WTC11 (cell line): ENCODE data around the gene WBP2.

Experiments
- CREM ChIP-seq: sonication (generic); formaldehyde crosslinking; IDR thresholded peaks from 2 replicates; pipeline ENCODE4 v1.8.1; 2022; ENCODE audit warnings: mild to moderate bottlenecking, missing genetic modification reagents, moderate library complexity
- CTCF ChIP-seq: fragments of 200-600 bp; IDR thresholded peaks from 2 replicates; pipeline ENCODE4 v1.8.0; 2022; ENCODE audit warnings: antibody characterized with exemption
- ZNF281 ChIP-seq: sonication (generic); formaldehyde crosslinking; IDR thresholded peaks from 2 replicates; pipeline ENCODE4 v1.8.0; 2023; ENCODE audit warnings: mild to moderate bottlenecking, missing genetic modification reagents

DNA sequence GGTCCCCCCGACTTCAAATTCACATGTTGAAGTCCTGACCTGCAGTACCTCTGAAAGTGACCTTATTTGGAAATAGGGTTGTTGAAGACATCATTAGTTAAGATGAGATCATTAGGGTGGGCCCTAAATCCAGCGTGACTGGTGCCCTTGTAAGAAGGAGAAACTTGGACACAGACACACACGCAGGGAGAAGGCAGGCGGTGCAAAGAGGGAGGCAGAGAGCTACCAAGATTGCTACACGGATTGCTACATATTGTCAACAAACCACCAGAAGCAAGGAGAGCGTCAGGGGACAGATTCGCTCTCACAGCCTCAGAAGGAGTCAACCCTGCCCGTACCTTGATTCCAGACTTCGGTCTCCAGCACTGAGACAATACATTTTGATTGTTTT lies 6.8 kb upstream of the WBP2 start:
- TF ChIP-seq CTCF (no peak), CREM (no peak), ZNF281 (CRISPR knock-in tag) (no peak)
